OCI-LY3 (cell line): ENCODE measurements around the gene UCKL1.

ENCODE experiments used
- CTCF ChIP-seq: fragments of 200-600, 300-600 bp; sonication (generic); IDR thresholded peaks from 2 replicates; pipeline ENCODE4 v1.5.1; 2014; ENCODE audit warnings: antibody characterized with exemption, low read length, low read depth
- EZH2phosphoT487 ChIP-seq: fragments of 200-600 bp; shearing (Covaris generic); IDR thresholded peaks from 2 replicates; pipeline ENCODE4 v1.6.1; 2018; ENCODE audit warnings: antibody characterized with exemption, mixed run types, low read depth

- TF ChIP-seq CTCF (no peak), EZH2phosphoT487 (no peak)
These were observed 64.9 kb downstream of the UCKL1 start for GRCh38 chr20:63891061-63892002.
